Activated CD4-positive, alpha-beta T cell treated with anti-CD3 and anti-CD28 coated beads, Interleukin-2, Interleukin-6, amounts not matched to agents 100 ng/mL and 50 ng/mL, durations not matched to agents 16 hours and 8 hours (primary cell): ENCODE measurements around the gene ZBTB32.

Source experiments
- DNase-seq: peaks from one replicate; pipeline ENCODE4 v3.0.0-alpha.2; 2020

The ZBTB32 gene

GRCh38 chr19:35755550-35756376 lies 51.4 kb downstream of the ZBTB32 start:
- DNase-seq = peak; percentile 46

- DNase-seq = no peak
Measured at GRCh38 chr19:35756377-35757230, 52.2 kb downstream of the ZBTB32 start, which contains the start of gene HSPB6. HSPB6 (minus strand) TSS chr19:35757029; CDS start chr19:35757008, 21 bp downstream.

- DNase-seq = peak; percentile 44
Measured at GRCh38 chr19:35757231-35757748, 52.9 kb downstream of the ZBTB32 start.

GRCh38 chr19:35757749-35758608 lies 53.6 kb downstream of the ZBTB32 start, which contains the start of gene PROSER3:
PROSER3 (plus strand) TSS chr19:35758176; CDS start chr19:35758216, 40 bp downstream.
- peak; percentile 100 for DNase-seq

GRCh38 chr19:35759697-35760096 lies 55.3 kb downstream of the ZBTB32 start:
- no peak for DNase-seq

- no peak for DNase-seq
Measured at GRCh38 chr19:35760711-35761349, 56.5 kb downstream of the ZBTB32 start.

GRCh38 chr19:35764432-35765315 lies 60.3 kb downstream of the ZBTB32 start:
- DNase-seq = no peak
